Activated naive CD4-positive, alpha-beta T cell (primary cell): ENCODE results near the gene AVP.
A peak's percentile ranks its signal among the peaks of the same experiment; 100 is the strongest.
"Not testable (repeated sequence)": the region's sequence is repeated elsewhere in the genome, so short reads cannot be mapped to it uniquely, and the experiment has no call there.

Experiments
- DNase-seq, 4 experiments: peaks; one replicate each; lab custom pipeline; 2025; lab: John Stamatoyannopoulos, UW

Gene AVP

GRCh38 chr20:3082955-3083952 is 1.3 kb downstream of the AVP start:
- no peak for DNase-seq

GRCh38 chr20:3082306-3082951 is 2.1 kb downstream of the AVP start:
- no peak for DNase-seq

GRCh38 chr20:3081641-3082040 is 2.9 kb downstream of the AVP start:
- no peak for DNase-seq

GRCh38 chr20:3080939-3081388 is 3.6 kb downstream of the AVP start:
- DNase-seq = no peak

GRCh38 chr20:3077618-3078134 is 6.8 kb downstream of the AVP start:
- DNase-seq = no peak

- not testable (repeated sequence) for DNase-seq
These were observed 9.2 kb downstream of the AVP start for GRCh38 chr20:3075315-3075714.

GRCh38 chr20:3074812-3075211 is 9.7 kb downstream of the AVP start:
- no peak for DNase-seq

GRCh38 chr20:3073251-3073643 is 11.3 kb downstream of the AVP start:
- DNase-seq = not testable (repeated sequence)

GRCh38 chr20:3072530-3073250 is 11.8 kb downstream of the AVP start:
- DNase-seq = no peak

- peak in 3 of 4 experiments; percentile 18 to 68 (median 60) for DNase-seq
These were observed 12.7 kb downstream of the AVP start, which contains the start of gene OXT for GRCh38 chr20:3071610-3072529. TSS of gene OXT (plus strand) at chr20:3071620. CDS start at chr20:3071656, 36 bp downstream.

- DNase-seq = no peak
These were observed 13.3 kb downstream of the AVP start for GRCh38 chr20:3071266-3071609.

GRCh38 chr20:3070725-3071124 is 13.8 kb downstream of the AVP start:
- DNase-seq = no peak

- DNase-seq = peak in 2 of 4 experiments; percentile 24 to 53
These were observed 15.3 kb downstream of the AVP start for GRCh38 chr20:3068986-3069900.

GRCh38 chr20:3068075-3068474 is 16.4 kb downstream of the AVP start:
- DNase-seq = no peak

- no peak for DNase-seq
These were observed 17.1 kb downstream of the AVP start for GRCh38 chr20:3067139-3068014.

GRCh38 chr20:3064119-3064518 is 20.4 kb downstream of the AVP start:
- DNase-seq = not testable (repeated sequence)

GRCh38 chr20:3059489-3059888 is 25.0 kb downstream of the AVP start:
- DNase-seq = no peak

- DNase-seq = no peak
These were observed 33.0 kb downstream of the AVP start for GRCh38 chr20:3051385-3052019.
